Measurements from ENCODE around the gene RPL7L1.

DNA sequence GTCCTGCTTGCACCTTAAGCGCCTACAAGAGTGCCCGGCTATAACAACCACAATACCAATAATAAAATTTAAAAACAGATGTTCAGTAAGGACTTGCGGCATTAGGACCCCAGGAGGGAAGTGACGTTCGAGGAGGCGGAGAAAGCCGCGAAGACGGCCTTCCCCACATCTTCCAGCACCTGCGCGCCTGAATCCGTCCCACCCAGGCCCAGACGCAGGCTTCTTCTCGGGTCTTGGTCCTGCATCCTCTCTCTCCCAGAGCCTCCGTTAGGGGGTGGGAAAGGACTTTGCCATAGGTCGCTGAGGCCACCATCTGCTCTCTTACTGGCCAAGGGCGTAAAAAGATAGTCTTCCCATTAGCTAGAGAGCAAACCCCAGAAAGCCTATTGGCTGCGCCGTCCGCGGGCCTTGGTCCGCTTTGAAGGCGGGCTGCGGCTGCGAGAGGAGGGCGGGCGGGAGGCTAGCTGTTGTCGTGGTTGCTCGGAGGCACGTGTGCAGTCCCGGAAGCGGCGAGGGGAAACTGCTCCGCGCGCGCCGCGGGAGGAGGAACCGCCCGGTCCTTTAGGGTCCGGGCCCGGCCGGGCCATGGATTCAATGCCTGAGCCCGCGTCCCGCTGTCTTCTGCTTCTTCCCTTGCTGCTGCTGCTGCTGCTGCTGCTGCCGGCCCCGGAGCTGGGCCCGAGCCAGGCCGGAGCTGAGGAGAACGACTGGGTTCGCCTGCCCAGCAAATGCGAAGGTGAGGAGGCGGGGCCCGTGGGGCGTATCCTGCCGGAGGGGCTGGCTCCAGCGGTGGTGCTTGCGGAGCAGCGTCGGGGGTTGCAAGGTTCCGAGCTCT is 49.8 kb downstream of the RPL7L1 start, which contains the start of gene CNPY3:
- TF ChIP-seq YY1 (IDR thresholded peaks at IDR 0.05; ENCODE audit: insufficient read depth, insufficient read length) (peak; percentile 11), ZNF274 (IDR thresholded peaks at IDR 0.05; ENCODE audit: low read depth, low read length) (no peak)
